Esophagus muscularis mucosa (tissue), 3 donors: Measurements from ENCODE around the gene DBH.

ENCODE experiments used
- POLR2A ChIP-seq: fragments of 450-650 bp; IDR thresholded peaks from one replicate; pipeline ENCODE4 v1.6.1; 2017; ENCODE audit warnings: antibody characterized with exemption, moderate library complexity, mild to moderate bottlenecking, low read depth
- POLR2AphosphoS5 ChIP-seq, 2 donors: sonication (generic); formaldehyde crosslinking; IDR thresholded peaks; one replicate each; pipeline ENCODE4 v1.6.1; 2017; ENCODE audit warnings: antibody characterized with exemption in 2 of 2
- TF ChIP-seq, protein P1 (sequence below), 3 experiments: fragments of 200-600 bp in 2 of 3; fragments of 450-650 bp in 1 of 3; sonication (generic) in 2 of 3; IDR thresholded peaks; one replicate each; pipeline ENCODE4 v1.5.1; 2017 to 2019; ENCODE audit warnings: antibody characterized with exemption in 3 of 3, mild to moderate bottlenecking in 2 of 3, moderate library complexity in 1 of 3

DNA sequence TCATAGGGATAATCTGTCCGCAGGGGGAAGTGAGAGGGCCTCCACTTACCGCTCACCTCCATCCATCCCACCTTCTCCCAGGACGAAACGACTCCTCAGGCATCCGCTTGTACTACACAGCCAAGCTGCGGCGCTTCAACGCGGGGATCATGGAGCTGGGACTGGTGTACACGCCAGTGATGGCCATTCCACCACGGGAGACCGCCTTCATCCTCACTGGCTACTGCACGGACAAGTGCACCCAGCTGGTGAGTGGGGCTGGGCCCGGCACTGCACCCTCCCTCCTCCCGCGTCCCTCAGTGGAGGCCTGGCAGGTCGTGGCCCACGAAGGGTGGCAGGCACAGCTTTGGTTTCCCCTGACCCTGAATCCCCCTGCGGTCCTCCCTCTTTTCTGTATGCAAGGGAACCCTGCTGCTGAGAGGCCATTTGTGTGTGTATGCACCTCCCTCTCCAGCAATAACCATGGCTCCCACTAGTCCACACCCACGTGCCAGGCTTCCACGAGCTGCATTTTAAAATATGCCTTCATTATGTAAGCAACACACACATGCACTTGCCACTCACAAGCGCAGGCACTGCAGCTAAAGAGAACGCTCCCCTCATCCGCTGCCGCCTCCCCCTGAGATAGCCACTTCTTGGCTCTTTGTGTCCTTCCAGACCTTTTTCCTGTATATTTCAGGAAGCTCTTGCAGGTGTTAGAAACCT lies 11.8 kb downstream of the DBH start:
- TF ChIP-seq, protein P1, sequence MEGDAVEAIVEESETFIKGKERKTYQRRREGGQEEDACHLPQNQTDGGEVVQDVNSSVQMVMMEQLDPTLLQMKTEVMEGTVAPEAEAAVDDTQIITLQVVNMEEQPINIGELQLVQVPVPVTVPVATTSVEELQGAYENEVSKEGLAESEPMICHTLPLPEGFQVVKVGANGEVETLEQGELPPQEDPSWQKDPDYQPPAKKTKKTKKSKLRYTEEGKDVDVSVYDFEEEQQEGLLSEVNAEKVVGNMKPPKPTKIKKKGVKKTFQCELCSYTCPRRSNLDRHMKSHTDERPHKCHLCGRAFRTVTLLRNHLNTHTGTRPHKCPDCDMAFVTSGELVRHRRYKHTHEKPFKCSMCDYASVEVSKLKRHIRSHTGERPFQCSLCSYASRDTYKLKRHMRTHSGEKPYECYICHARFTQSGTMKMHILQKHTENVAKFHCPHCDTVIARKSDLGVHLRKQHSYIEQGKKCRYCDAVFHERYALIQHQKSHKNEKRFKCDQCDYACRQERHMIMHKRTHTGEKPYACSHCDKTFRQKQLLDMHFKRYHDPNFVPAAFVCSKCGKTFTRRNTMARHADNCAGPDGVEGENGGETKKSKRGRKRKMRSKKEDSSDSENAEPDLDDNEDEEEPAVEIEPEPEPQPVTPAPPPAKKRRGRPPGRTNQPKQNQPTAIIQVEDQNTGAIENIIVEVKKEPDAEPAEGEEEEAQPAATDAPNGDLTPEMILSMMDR (IDR thresholded peaks at IDR 0.05) = no peak
- no peak for TF ChIP-seq POLR2A
- TF ChIP-seq POLR2AphosphoS5 (IDR thresholded peaks at IDR 0.05) = no peak
